Upper lobe of right lung (tissue), 1 donor: ENCODE measurements around the gene TSHR. TPM values are rescaled to one million over a fixed set of nuclear protein-coding genes. Genes with fewer than 3 reads are reported as not detected.
A peak's percentile ranks its signal among the peaks of the same experiment; 100 is the strongest.

Experiments
- ATAC-seq: fragments of 200-7000 bp; cut with Tn5 transposase; one replicate; pipeline ENCODE4 v1.9.1; 2020; ENCODE audit warnings: mild to moderate bottlenecking, moderate library complexity
- DNase-seq: peaks from one replicate; pipeline ENCODE4 v3.0.0-alpha.2; 2020
- H3K27ac ChIP-seq: fragments of 200-600 bp; one replicate; pipeline ENCODE4 v1.8.0; 2022
- H3K27me3 ChIP-seq: fragments of 200-600 bp; one replicate; pipeline ENCODE4 v1.8.0; 2022; ENCODE audit warnings: mild to moderate bottlenecking
- H3K36me3 ChIP-seq: fragments of 200-600 bp; one replicate; pipeline ENCODE4 v1.8.0; 2022
- H3K4me1 ChIP-seq: fragments of 200-600 bp; one replicate; pipeline ENCODE4 v1.8.0; 2022
- H3K4me3 ChIP-seq: fragments of 200-600 bp; one replicate; pipeline ENCODE4 v1.8.0; 2022; ENCODE audit warnings: mild to moderate bottlenecking
- H3K9me3 ChIP-seq: fragments of 200-600 bp; one replicate; pipeline ENCODE4 v1.8.0; 2022
- intact Hi-C: fragments of 100-400 bp; cut with DNase I; formaldehyde crosslinking; loops from one replicate; pipeline ENCODE4 v1.11.0; 2022
- total RNA-seq: library from RNA; stranded (reverse); fragmentation: NEBNext Ultra II Directional; extraction: Animal tissue kit (Norgen Biotek cat#: 25700); gene quantifications from one replicate; pipeline ENCODE4 v1.2.1, GENCODE V29; 2021
- TF ChIP-seq, protein P1 (sequence below): fragments of 200-600 bp; IDR thresholded peaks from one replicate; pipeline ENCODE4 v1.8.0; 2022; ENCODE audit warnings: antibody characterized with exemption
- donor health status: DM: no; HTN: yes; CAD: no; lungs with severe emphysema.

TSHR gene
- total RNA-seq, 1 donor from 2014 or later = not detected

DNA sequence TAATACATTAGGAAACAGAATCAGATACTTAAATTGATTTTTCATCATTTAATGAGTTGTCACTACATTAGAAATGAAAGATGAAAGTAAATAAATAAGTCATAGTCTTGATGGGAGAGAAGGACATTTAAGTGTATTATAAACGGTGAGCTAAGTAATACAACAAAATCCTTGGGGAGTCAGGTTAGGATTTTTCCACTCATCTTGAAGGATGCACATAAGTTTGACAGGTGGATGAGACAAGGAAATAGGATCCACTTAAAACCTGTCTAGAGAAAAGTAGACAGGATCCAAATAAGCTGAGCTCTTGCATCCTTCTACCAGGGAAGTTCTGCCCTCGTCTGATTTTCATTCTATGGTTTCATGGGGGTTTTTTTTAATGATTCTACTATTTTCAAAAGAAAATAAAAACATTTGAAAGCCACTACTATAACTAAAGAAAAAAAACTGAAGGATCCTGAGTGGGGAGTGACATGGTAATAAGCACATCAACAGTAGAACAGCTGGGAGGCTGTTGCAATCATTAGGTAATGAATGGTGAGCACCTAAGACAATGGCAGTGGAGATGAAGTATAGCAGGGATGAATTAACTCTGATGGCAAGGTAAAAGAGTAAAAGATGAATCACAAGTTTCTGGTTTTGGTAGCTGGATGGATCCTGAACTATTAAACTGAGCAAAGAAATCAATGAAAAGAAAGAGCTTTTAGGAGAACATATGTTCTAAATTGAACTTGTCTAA is 30.9 kb upstream of the TSHR start:
- TF ChIP-seq, protein P1, sequence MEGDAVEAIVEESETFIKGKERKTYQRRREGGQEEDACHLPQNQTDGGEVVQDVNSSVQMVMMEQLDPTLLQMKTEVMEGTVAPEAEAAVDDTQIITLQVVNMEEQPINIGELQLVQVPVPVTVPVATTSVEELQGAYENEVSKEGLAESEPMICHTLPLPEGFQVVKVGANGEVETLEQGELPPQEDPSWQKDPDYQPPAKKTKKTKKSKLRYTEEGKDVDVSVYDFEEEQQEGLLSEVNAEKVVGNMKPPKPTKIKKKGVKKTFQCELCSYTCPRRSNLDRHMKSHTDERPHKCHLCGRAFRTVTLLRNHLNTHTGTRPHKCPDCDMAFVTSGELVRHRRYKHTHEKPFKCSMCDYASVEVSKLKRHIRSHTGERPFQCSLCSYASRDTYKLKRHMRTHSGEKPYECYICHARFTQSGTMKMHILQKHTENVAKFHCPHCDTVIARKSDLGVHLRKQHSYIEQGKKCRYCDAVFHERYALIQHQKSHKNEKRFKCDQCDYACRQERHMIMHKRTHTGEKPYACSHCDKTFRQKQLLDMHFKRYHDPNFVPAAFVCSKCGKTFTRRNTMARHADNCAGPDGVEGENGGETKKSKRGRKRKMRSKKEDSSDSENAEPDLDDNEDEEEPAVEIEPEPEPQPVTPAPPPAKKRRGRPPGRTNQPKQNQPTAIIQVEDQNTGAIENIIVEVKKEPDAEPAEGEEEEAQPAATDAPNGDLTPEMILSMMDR = no peak
- no peak overlapping the region for H3K4me3 ChIP-seq
- H3K36me3 ChIP-seq = no peaks in the 10 kb centered on the region
- intact Hi-C loops = no loop called here
- H3K4me1 ChIP-seq = no peaks in the 10 kb centered on the region
- no peak for ATAC-seq
- no peaks in the 10 kb centered on the region for H3K27me3 ChIP-seq
- no peaks in the 10 kb centered on the region for H3K9me3 ChIP-seq
- no peak for DNase-seq
- no peak overlapping the region for H3K27ac ChIP-seq

DNA sequence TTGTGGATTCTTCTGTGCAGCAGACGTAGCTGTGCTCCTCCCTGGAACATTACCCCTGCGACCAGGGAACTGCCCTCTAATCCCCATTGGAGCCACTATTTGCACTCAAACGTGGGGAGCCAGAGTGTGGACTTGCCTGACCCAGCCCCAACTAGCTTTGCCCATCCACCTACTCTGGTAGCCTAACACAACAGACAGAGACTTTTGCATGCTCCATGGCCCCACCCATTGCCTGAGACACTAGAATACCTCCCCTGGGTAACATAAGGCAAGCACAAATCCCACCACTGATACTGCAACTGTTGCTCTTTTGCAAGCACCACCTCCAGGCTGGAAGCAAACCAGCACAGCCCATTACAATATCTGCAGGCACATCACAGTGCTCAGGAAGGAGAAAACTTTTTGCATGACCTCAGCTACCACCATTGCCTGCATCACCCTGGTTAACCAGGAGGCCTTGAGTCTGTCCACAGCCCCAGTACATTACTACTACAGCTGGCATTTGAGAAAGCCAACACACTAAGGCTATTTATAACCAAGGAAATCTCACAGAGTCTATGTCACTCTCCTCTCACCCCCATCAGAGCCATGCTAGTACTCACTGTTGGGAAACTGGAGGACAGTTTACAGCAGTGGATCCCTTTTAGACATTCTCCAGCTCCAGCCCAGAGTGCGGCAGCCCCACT is 28.9 kb upstream of the TSHR start:
- TF ChIP-seq, protein P1 = no peak
- no peak overlapping the region for H3K27ac ChIP-seq
- H3K9me3 ChIP-seq = no peaks in the 10 kb centered on the region
- intact Hi-C loops = no loop called here
- no peaks in the 10 kb centered on the region for H3K36me3 ChIP-seq
- no peak for ATAC-seq
- H3K27me3 ChIP-seq = no peaks in the 10 kb centered on the region
- H3K4me1 ChIP-seq = no peaks in the 10 kb centered on the region
- DNase-seq = no peak
- no peak overlapping the region for H3K4me3 ChIP-seq

DNA sequence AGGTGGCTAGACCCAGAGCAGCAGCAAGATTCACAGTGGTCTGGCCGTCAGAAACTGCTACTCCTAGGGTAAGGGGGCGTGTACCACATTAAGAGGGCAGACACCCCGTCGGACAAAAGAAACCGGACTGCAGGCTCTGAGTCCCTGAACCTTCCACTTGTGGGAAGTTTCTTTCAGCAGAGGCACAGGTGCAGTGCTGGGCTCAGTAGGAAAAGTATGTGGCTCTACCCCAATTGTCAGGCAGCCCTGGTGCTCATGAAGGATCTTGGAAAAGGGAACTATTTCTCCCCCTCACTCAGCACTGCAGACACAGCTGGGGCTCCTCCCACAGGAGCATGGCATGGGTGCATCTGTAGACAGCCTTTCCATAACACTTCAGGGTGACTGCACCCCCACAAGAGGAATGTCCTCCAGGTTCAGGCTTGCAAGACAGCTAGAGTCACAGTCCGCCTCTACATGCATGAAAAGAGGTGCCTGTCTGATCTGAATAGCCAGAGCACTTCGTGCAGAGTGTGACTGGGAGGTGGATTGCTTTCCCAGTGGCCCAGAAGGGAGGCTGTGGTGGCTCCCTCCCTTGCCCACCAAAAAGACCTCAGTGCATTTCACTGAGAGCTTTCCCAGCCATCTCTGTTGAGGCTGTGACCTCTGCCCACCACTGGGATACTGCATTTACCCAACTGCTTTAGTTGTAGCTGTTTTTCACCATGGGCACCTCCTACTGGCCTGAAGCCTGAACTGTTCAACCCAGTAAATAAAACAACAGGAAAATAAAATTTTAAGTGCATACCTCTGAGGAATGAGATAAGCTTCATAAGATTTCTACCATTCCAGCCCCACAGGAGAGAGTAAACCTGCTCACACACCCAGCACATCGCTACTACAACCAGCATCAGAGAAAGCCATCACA is 28.1 kb upstream of the TSHR start:
- Histone ChIP-seq H3K9me3 (no peaks in the 10 kb centered on the region), H3K4me3 (no peak overlapping the region), H3K27me3 (no peaks in the 10 kb centered on the region), H3K36me3 (no peaks in the 10 kb centered on the region), H3K27ac (no peak overlapping the region), H3K4me1 (no peaks in the 10 kb centered on the region)
- TF ChIP-seq, protein P1 = no peak
- no peak for ATAC-seq
- no peak for DNase-seq
- intact Hi-C loops = no loop called here

DNA sequence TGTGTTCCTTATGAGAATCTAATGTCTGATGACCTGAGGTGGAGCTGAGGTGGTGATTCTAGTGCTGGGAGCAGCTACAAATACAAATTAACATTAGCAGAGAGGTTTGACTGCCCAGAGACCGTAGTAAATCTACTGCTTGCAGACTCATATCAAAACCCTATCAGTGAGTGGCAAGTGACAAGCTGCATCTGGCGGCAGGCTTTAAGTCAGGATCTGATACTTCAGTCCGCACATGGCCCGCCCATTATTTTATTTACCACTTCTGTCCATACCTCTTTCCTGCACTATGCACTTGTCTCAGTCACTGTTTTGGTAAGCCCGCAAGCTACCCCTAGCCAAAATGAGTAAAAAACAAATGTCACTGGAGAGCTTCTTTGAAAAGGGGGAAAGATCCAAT is 25.3 kb upstream of the TSHR start:
- no peaks in the 10 kb centered on the region for H3K9me3 ChIP-seq
- H3K4me1 ChIP-seq = no peaks in the 10 kb centered on the region
- H3K36me3 ChIP-seq = no peaks in the 10 kb centered on the region
- no peak overlapping the region for H3K4me3 ChIP-seq
- intact Hi-C loops = no loop called here
- no peak for DNase-seq
- no peak overlapping the region for H3K27ac ChIP-seq
- H3K27me3 ChIP-seq = no peaks in the 10 kb centered on the region
- no peak for ATAC-seq
- TF ChIP-seq, protein P1 = no peak

DNA sequence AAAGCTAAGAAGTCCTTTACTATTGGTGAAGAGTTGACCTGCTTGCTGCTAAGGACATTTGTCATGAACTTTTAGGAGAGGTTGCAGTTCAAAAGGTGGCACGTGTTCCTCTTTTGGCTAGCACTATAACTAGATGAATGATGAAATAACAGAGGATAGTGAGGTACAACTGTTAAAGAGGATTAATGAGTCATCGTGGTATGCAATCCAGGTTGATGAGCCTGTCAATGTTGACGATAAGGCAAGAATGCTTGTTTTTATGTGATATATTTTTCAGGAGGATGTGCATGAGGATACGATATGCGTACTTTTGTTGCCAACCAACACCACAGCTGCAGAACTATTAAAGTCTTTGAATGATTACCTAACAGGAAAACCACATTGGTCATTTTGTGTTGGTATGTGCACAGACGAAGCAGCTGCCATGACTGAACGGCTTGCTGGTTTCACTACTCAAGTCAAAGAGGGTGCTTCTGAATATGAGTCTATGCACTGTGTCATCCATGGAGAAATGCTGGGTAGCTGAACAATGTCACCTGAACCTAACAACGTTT is 24.5 kb upstream of the TSHR start:
- DNase-seq = no peak
- H3K9me3 ChIP-seq = no peaks in the 10 kb centered on the region
- H3K36me3 ChIP-seq = no peaks in the 10 kb centered on the region
- ATAC-seq = peak; percentile 67
- H3K4me3 ChIP-seq = no peak overlapping the region
- no peaks in the 10 kb centered on the region for H3K4me1 ChIP-seq
- TF ChIP-seq, protein P1 = no peak
- intact Hi-C loops = no loop called here
- H3K27ac ChIP-seq = no peak overlapping the region
- no peaks in the 10 kb centered on the region for H3K27me3 ChIP-seq
